ENCODE results near the gene TCP11L2. TPM values are rescaled to one million over a fixed set of nuclear protein-coding genes. Genes with fewer than 3 reads are reported as not detected.

Gene TCP11L2
- total RNA-seq = 31.6 and 43.9 TPM in 2 replicates

GRCh38 chr12:106302401-106303201, at the start of gene TCP11L2:
Gene TCP11L2 (plus strand): TSS chr12:106302733. CDS start chr12:106311076, 8,343 bp downstream.
- DNase-seq (ENCODE audit: low read depth) (no peak), FAIRE-seq (no peak)
- Histone ChIP-seq H3K4me3 (ENCODE audit: low read depth, low read length) (peak within 1 kb of the TSS; percentile 95), H3K27me3 (ENCODE audit: control insufficient read depth, insufficient read depth, low read length) (no peaks in the 10 kb centered on the region), H3K36me3 (ENCODE audit: control insufficient read depth, insufficient read depth, low read length) (no peaks in the 10 kb centered on the region)
- TF ChIP-seq, protein P1, sequence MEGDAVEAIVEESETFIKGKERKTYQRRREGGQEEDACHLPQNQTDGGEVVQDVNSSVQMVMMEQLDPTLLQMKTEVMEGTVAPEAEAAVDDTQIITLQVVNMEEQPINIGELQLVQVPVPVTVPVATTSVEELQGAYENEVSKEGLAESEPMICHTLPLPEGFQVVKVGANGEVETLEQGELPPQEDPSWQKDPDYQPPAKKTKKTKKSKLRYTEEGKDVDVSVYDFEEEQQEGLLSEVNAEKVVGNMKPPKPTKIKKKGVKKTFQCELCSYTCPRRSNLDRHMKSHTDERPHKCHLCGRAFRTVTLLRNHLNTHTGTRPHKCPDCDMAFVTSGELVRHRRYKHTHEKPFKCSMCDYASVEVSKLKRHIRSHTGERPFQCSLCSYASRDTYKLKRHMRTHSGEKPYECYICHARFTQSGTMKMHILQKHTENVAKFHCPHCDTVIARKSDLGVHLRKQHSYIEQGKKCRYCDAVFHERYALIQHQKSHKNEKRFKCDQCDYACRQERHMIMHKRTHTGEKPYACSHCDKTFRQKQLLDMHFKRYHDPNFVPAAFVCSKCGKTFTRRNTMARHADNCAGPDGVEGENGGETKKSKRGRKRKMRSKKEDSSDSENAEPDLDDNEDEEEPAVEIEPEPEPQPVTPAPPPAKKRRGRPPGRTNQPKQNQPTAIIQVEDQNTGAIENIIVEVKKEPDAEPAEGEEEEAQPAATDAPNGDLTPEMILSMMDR (IDR thresholded peaks at IDR 0.05; ENCODE audit: insufficient read depth, low read length, severe bottlenecking) = no peak

GRCh38 chr12:106254724-106255123, 47.8 kb upstream of the TCP11L2 start:
- Histone ChIP-seq H3K4me3 (ENCODE audit: low read depth, low read length) (no peak overlapping the region), H3K36me3 (ENCODE audit: control insufficient read depth, insufficient read depth, low read length) (no peaks in the 10 kb centered on the region), H3K27me3 (ENCODE audit: control insufficient read depth, insufficient read depth, low read length) (no peaks in the 10 kb centered on the region)
- DNase-seq (ENCODE audit: low read depth) (no peak), FAIRE-seq (no peak)
- TF ChIP-seq, protein P1 (IDR thresholded peaks at IDR 0.05; ENCODE audit: insufficient read depth, low read length, severe bottlenecking) = no peak

DNA sequence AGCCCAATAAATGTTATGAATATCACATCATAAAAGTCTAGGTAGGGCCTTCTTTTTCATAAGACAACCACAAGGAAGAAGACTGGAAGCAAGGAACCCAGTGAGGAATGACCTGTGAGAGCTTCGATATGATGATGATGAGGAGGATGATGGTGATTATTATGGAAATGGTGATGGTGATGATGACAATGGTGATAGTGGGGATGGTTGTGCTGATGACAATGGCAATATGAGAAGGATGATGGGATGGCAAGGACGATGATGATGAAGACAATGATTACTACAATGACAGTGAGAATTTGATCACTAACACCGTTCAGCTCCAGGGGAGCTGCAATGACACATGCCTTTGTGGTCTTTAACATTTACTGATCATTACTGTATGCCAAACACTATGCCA, 47.0 kb upstream of the TCP11L2 start:
- peak; percentile 18 for FAIRE-seq
- no peak overlapping the region for H3K4me3 ChIP-seq (ENCODE audit: low read depth, low read length)
- no peaks in the 10 kb centered on the region for H3K36me3 ChIP-seq (ENCODE audit: control insufficient read depth, insufficient read depth, low read length)
- DNase-seq (ENCODE audit: low read depth) = no peak
- TF ChIP-seq, protein P1 (IDR thresholded peaks at IDR 0.05; ENCODE audit: insufficient read depth, low read length, severe bottlenecking) = no peak
- H3K27me3 ChIP-seq (ENCODE audit: control insufficient read depth, insufficient read depth, low read length) = no peaks in the 10 kb centered on the region

- TF ChIP-seq, protein P1 (IDR thresholded peaks at IDR 0.05; ENCODE audit: insufficient read depth, low read length, severe bottlenecking) = no peak
- Histone ChIP-seq H3K27me3 (ENCODE audit: control insufficient read depth, insufficient read depth, low read length) (no peaks in the 10 kb centered on the region), H3K4me3 (ENCODE audit: low read depth, low read length) (no peak overlapping the region), H3K36me3 (ENCODE audit: control insufficient read depth, insufficient read depth, low read length) (no peaks in the 10 kb centered on the region)
- DNase-seq (ENCODE audit: low read depth) (no peak), FAIRE-seq (no peak)
These were observed 46.6 kb upstream of the TCP11L2 start for GRCh38 chr12:106255952-106256351.

GRCh38 chr12:106256524-106256923, 46.0 kb upstream of the TCP11L2 start:
- FAIRE-seq = no peak
- Histone ChIP-seq H3K36me3 (ENCODE audit: control insufficient read depth, insufficient read depth, low read length) (no peaks in the 10 kb centered on the region), H3K4me3 (ENCODE audit: low read depth, low read length) (no peak overlapping the region), H3K27me3 (ENCODE audit: control insufficient read depth, insufficient read depth, low read length) (no peaks in the 10 kb centered on the region)
- DNase-seq (ENCODE audit: low read depth) = no peak
- TF ChIP-seq, protein P1 (IDR thresholded peaks at IDR 0.05; ENCODE audit: insufficient read depth, low read length, severe bottlenecking) = no peak
